ENCODE results near the gene KCNQ4.

KCNQ4 gene

GRCh38 chr1:40820251-40820797 is 36.7 kb downstream of the KCNQ4 start:
- no peak for DNase-seq (ENCODE audit: low read depth)

DNA sequence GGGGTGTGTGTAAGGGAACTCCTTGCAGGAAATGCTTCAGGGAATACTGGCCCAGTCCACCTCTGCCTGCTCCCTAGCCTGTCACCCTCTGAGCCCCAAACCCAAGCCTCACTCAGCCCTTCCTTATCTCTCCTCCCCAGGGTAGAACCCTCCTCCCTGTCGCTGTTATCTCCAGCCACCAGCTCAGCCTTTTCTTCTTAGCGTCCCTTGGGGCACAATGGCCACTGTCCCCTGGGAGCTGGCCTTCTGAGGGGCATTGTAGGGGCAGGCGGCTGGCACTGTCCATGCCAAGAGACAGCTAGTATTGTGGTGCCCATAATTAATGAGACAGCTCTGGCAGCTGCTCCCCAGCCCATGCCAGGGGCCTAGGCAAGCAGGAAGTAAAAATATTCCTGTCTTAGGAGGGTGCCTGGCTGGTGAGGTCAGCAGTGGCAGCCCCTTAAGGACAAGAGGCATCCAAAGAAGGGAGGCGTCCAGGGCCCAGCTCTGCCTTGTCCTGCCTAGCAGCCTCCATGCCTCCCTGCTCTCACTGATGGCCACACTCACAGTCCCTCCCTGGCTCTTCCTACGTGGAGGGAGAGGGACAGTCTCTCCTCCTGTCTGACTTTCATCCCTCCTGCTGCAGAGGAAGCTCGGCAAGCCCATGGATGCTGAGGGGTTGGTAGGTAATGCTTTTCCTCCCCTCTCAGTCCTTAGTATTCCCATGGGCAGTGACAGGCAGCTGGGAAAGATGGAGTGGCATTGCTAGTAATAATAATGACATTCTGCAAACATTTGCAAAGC is 37.5 kb downstream of the KCNQ4 start:
- no peak for DNase-seq (ENCODE audit: low read depth)

- DNase-seq (ENCODE audit: low read depth), result no peak
Measured at GRCh38 chr1:40822890-40823289, 39.3 kb downstream of the KCNQ4 start.

DNA sequence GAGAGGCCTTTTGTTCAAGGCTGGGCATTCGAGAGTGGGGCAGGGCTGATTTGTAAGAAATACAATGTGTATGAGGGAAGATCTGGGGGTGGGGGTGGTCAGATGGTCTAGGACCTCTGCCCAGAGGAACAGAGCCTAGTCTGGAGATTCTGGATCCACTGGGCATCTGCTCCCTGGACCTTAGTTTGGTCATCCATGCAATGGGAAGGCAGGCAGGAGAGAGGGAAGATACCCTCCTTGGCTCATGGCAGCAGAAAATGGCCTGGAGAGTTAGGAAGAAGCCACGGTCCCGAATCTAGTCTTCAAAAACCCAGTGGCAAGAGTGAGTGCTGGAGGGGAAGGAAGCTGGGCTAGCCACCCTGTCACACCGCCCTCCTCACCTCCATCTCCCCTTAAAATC is 39.8 kb downstream of the KCNQ4 start:
- no peak for DNase-seq (ENCODE audit: low read depth)

- no peak for DNase-seq (ENCODE audit: low read depth)
Measured at GRCh38 chr1:40823983-40824382, 40.4 kb downstream of the KCNQ4 start.

GRCh38 chr1:40824591-40825434 is 41.2 kb downstream of the KCNQ4 start:
- peak; percentile 66 for DNase-seq (ENCODE audit: low read depth)

DNA sequence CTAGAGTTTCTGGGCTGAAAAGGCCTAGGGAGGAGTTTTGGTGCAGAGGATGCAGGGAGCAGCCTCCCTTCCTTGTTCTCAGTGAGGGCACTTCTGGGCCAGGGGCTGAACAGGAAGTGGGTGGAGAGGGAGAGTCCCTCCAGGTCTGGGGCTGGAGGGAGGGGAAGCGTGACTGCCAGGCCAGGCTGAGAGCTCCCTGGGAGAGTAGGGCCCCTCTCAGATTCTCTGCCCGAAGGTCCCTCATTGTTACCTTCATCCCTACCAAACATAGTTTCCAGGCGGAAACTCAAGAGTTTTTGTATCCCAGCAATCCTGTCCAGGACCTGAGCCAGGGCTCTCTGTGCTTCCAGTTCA is 41.8 kb downstream of the KCNQ4 start:
- DNase-seq (ENCODE audit: low read depth), result no peak

GRCh38 chr1:40825996-40826395 is 42.4 kb downstream of the KCNQ4 start:
- no peak for DNase-seq (ENCODE audit: low read depth)

DNA sequence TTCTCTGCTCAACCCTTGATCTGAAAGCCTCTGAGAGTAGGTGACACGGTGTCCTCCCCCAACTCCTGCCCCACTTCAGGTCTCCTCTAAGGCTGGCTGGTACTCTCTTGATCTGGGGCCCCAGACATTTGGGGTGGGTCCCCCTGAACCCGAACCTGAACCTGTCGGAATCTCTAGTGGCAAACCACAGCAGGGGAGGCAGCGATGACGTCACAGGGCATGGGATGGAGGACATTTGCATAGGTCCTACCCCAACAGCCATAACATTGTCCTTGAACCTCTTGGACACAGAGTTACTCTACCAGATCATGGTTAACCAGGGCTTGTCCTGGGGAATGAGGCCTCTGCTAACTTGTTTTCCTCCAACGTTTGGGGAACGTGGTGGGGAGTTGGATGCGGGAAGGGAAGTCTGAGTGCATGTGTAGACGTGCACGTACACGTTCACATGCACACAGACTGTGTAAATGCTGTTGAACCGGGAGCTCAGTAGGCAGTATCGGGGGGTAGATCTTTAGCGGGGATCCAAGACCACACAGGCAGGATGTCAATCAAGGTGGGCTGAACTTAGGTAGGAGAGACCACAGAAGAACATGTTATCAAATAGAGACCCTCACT is 46.2 kb downstream of the KCNQ4 start:
- DNase-seq (ENCODE audit: low read depth), result no peak

GRCh38 chr1:40830419-40830943 is 46.9 kb downstream of the KCNQ4 start:
- no peak for DNase-seq (ENCODE audit: low read depth)

DNA sequence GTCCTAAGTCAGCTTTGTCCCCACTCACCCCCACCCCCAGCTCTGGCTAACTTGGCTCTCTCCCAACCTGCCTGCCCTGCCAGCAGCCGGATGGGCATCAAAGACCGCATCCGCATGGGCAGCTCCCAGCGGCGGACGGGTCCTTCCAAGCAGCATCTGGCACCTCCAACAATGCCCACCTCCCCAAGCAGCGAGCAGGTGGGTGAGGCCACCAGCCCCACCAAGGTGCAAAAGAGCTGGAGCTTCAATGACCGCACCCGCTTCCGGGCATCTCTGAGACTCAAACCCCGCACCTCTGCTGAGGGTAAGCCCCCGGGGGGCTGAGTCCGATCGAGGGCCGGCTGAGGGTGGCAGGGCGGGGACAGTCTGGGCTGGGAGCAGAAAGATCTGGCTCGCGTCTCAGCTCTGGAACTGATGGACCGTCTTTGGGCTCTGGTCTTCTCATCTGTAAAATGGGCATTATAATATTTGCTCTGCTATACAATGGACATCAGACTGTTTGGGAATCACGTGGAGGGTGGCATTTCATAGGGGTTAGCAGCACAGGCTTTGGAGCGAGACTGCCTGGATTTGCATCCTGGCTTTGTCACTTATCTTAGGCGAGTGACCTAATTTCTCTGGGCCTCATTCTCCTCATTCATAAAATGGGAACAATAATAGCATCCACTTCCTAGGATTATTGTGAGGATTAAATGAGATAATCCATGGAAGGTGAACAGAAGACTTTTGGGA is 47.6 kb downstream of the KCNQ4 start:
- no peak for DNase-seq (ENCODE audit: low read depth)

DNA sequence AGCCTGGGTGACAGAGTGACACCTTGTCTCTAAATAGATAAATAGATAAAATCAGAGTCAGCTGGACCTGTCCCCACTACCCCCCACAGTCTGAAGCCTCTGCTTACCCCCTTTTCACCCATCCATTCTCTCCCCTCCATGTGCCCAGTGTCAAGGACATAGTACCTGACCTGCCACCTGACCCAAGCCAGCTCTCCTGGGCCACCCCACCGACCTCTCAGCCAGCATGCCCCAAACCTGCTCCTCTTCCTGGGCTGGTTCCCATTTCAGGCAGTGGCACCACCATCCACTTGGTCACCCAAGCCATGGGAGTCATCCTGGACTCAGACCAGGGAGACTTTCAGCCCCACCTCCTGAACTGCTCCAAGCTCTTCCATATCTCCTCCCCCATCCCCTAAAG is 50.4 kb downstream of the KCNQ4 start:
- DNase-seq (ENCODE audit: low read depth), result no peak

DNA sequence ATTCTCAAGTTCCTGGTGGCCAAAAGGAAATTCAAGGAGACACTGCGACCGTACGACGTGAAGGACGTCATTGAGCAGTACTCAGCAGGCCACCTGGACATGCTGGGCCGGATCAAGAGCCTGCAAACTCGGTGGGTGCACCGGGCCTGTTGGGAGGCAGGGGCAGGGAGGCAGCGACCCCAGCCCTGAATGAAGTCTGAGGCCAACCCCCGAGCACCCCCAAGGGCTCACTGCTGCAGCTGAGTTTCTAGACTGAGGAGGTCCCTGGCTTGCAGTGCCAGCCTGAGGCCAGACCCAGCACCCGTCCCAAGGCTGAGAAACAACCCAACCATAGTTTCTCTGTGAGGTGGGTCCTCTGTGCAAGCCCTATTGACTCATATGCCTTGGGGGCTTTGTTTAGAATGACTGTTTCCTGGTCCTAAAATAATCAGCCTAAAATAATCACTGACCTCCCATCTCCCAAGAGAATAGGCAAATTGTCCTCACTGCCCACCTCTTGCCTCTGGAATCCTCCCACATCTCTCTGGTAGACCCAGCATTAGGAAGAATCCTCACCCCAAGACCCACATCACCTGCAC is 51.5 kb downstream of the KCNQ4 start:
- no peak for DNase-seq (ENCODE audit: low read depth)

GRCh38 chr1:40836283-40836682 is 52.7 kb downstream of the KCNQ4 start:
- no peak for DNase-seq (ENCODE audit: low read depth)

- no peak for DNase-seq (ENCODE audit: low read depth)
Measured at GRCh38 chr1:40837601-40838000, 54.0 kb downstream of the KCNQ4 start.

- no peak for DNase-seq (ENCODE audit: low read depth)
Measured at GRCh38 chr1:40838045-40838979, 54.7 kb downstream of the KCNQ4 start.

GRCh38 chr1:40838980-40839942 is 55.7 kb downstream of the KCNQ4 start:
- no peak for DNase-seq (ENCODE audit: low read depth)

- no peak for DNase-seq (ENCODE audit: low read depth)
Measured at GRCh38 chr1:40839943-40840335, 56.4 kb downstream of the KCNQ4 start.

Data from amniotic epithelial cell (primary cell).